Activated CD8-positive, alpha-beta memory T cell treated with anti-CD3 and anti-CD28 coated beads, Interleukin-2, amount 50 U/mL, for 48 hours (primary cell): ENCODE results near the gene SLC52A3.
"Not testable (repeated sequence)": the region's sequence is repeated elsewhere in the genome, so short reads cannot be mapped to it uniquely, and the experiment has no call there.

Experiments used
- DNase-seq: peaks from one replicate; pipeline ENCODE4 v3.0.0-alpha.2; 2020

SLC52A3 gene

GRCh38 chr20:725491-725890, 42.8 kb downstream of the SLC52A3 start:
- no peak for DNase-seq

DNA sequence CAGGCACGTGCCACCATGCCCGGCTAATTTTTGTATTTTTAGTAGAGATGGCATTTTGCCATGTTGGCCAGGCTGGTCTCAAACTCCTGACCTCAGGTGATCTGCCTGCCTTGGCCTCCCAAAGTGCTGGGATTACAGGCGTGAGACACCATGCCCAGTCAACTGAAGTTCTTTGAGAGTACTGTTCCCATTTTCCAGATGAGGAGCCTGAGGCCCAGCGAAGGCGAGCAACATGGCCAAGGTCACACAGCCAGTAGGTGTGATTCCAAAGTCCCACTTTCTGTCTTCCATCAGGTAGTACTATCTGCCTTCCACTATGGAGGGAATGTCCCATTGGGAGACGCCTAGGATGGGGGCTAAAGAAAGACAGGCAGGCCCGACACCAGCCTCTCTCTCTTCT, 43.5 kb downstream of the SLC52A3 start:
- not testable (repeated sequence) for DNase-seq

- no peak for DNase-seq
Measured at GRCh38 chr20:723756-724155, 44.5 kb downstream of the SLC52A3 start.

GRCh38 chr20:722822-723644, 45.3 kb downstream of the SLC52A3 start:
- DNase-seq, result no peak

DNA sequence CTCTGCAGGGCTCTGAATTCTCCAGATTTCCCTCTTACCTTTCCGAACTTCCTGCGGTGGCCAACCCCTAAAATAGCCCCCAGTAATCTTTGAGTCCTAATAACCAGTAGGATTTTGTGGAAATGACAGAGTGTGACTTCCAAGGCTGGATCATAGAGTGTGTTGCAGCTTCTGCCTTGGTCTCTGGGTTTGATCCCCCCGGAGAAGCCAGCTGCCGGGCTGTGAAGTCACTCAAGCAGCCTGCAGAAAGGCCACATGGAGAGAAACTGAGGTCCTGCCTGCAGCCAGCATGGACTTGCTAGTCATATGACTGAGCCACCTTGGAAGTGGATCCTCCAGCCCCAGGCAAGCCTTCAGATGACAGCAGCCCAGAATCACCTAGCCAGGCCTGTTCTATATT, 46.4 kb downstream of the SLC52A3 start:
- no peak for DNase-seq

- DNase-seq, result no peak
Measured at GRCh38 chr20:719816-720215, 48.5 kb downstream of the SLC52A3 start.

DNA sequence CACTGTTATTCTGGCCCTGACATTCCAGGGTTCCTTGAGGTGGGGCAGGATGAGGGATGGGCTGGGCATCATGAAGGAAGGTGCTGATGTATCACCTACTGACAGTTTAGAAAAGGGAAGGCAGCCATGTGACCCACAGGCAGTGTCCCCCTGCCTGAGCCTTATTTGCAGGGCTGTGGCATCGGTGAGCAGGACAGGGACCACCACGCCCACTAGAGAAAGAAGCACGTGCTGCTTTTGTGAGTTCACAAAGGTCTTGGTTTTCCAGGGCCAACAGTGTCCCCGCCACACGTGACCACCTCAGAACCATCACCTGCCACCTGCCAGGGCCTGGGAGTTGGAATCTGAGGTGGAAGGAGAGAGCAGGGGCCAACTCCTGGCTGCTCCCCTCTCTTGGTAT, 49.2 kb downstream of the SLC52A3 start:
- no peak for DNase-seq

GRCh38 chr20:717832-718231, 50.5 kb downstream of the SLC52A3 start:
- DNase-seq, result no peak

DNA sequence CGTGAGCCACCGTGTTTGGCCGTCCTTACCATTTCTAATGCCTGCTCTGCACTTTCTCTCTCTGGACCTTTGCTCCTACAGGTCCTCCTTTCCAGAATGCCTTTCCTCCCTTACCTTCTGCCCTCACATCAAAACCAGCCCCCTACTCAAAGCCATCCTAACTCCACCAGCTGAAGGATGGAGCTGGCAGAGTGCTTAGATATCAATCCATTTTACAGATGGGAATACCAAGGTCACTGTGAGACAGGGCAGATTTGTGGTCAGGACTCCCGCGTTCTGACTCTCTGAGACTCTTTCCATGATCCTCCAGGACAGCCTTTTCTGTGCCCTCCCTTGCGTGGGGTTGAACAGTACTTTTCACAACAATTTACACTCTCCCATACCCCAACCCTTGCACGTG, 51.0 kb downstream of the SLC52A3 start:
- DNase-seq, result no peak

DNA sequence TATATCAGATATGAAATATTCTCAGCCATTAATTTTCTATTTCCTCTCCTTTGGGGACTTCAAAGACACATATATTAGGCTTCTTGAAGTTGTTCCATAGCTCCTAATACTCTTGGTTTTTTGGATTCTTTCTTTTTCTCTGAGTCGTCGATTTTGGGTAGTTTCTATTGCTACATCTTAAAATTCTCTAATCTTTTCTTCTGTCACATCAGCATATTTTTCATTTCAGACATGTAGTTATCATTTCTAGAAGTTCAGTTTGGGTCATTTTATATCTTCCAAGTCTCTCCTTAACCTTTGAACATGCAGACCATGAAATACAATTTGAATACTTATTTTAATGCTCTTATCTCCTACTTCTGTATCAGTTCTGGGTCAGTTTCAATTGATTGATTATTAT, 53.8 kb downstream of the SLC52A3 start:
- DNase-seq, result no peak

DNA sequence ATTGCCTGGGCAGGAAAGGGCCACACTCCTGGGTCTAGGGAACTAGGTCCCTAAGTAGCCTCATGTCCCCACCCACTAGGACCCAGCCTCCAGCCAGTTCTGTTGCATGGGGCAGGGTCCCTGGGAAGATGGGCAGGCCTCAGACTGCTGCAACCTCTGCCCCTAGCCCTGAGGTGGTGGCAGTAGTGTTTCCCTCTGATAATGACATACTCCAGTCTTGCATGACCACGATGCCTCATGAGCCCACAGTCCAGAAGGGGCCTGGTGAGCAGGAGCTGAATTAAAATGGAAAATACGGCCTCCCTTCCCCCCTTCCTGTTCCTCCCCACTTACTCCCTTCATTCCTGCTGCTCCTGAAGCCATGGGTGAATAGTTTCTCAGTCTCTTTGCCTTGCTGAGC, 56.7 kb downstream of the SLC52A3 start:
- DNase-seq, result no peak

DNA sequence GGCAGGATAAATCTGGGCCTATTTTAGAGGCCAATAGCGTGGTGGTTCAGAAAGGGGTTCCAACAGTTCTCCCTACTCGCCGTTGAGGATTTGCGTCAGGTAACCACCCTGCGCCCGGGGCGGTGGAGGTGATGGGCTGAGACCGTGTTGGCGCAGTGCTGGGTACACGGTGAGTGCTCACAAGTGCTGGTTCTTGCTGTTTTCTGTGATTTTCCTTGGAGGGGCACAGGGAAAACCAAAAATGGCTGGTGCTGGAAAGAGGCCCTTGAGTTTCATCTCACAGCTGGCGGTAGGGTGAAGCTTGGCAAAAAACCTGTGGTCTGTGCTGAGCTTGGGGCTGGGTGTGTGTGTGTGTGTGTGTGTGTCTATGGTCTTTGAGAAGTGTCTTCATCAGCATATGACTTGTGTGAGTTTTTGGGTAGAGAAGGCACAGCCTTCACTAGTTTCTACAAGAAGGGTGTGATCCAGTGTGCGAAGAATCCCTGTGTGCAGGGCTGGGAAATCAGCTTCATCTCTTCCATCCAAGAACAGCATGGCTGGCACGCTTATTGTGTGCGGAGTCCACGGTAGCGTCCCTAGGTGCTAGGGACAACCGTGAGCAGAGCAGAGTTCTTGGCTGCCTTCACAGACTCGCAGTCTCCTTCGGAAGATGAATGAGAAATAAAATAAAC, 57.4 kb downstream of the SLC52A3 start:
- DNase-seq, result no peak
